NCI-H510A (cell line): ENCODE measurements around the gene SRPRA.

Experiments
- DNase-seq: peaks from one replicate; lab custom pipeline; 2025; lab: John Stamatoyannopoulos, UW

The SRPRA gene

GRCh38 chr11:126229858-126230540, 38.7 kb downstream of the SRPRA start:
- no peak for DNase-seq

- no peak for DNase-seq
Measured at GRCh38 chr11:126226334-126227084, 42.2 kb downstream of the SRPRA start.

GRCh38 chr11:126225295-126225665, 43.4 kb downstream of the SRPRA start:
- no peak for DNase-seq

- no peak for DNase-seq
Measured at GRCh38 chr11:126224647-126225294, 43.9 kb downstream of the SRPRA start.

- no peak for DNase-seq
Measured at GRCh38 chr11:126219547-126219946, 49.1 kb downstream of the SRPRA start.

GRCh38 chr11:126217491-126217890, 51.2 kb downstream of the SRPRA start:
- no peak for DNase-seq

GRCh38 chr11:126216526-126217305, 52.0 kb downstream of the SRPRA start:
- no peak for DNase-seq

GRCh38 chr11:126214841-126215240, 53.9 kb downstream of the SRPRA start:
- DNase-seq = no peak

GRCh38 chr11:126214441-126214840, 54.3 kb downstream of the SRPRA start:
- DNase-seq = no peak
